GM12878 (cell line): ENCODE results near the gene CNIH2. TPM values are rescaled to one million over a fixed set of nuclear protein-coding genes. Genes with fewer than 3 reads are reported as not detected.

Experiments
- ATAC-seq: fragments of 200-7000 bp; cut with Tn5 transposase; 3 replicates; pipeline ENCODE4 v1.9.1; 2020; ENCODE audit warnings: mild to moderate bottlenecking, moderate library complexity
- BruUV-seq: library from RNA; stranded (reverse); fragments of 400-500 nt; replicated peaks from 2 replicates; lab custom pipeline; 2021; lab: Mats Ljungman, UMichigan
- CTCF ChIA-PET: fragments of 300-600 bp; sonication (Branson Sonifier 250); formaldehyde crosslinking; extraction: SDS; loops from one replicate; lab custom pipeline; 2021; ENCODE audit warnings: inconsistent platforms; lab: Yijun Ruan, JAX
- POLR2A ChIA-PET: fragments of 350-600 bp; formaldehyde crosslinking; extraction: SDS; loops from one replicate; lab custom pipeline; 2021; ENCODE audit warnings: inconsistent platforms; lab: Charles Lee
- RAD21 ChIA-PET: fragments of 300-600 bp; sonication (Branson Sonifier 250); formaldehyde crosslinking; loops from one replicate; lab custom pipeline; 2023; ENCODE audit warnings: antibody characterized with exemption; ENCODE audit not compliant: unreplicated experiment; lab: Charles Lee
- SMC1A ChIA-PET: fragments of 300-600 bp; sonication (Branson Sonifier 250); formaldehyde crosslinking; loops from one replicate; lab custom pipeline; 2023; ENCODE audit not compliant: unreplicated experiment, uncharacterized antibody; lab: Charles Lee
- DNase-seq: peaks from one replicate; pipeline ENCODE4 v3.0.0-alpha.2; 2011; ENCODE audit warnings: low read depth, low spot score
- FAIRE-seq: peaks from 3 replicates; lab custom pipeline; 2011; peaks lifted over from hg19 to GRCh38; lab: Jason Lieb, UNC
- H2AFZ ChIP-seq: 2 replicates; pipeline ENCODE4 v1.6.0; 2011; ENCODE audit warnings: low read depth, low read length, control low read depth; ENCODE audit not compliant: control insufficient read depth
- H3K27ac ChIP-seq: 2 replicates; pipeline ENCODE4 v1.5.1; 2011; ENCODE audit warnings: control low read depth; ENCODE audit not compliant: control insufficient read depth, insufficient read depth
- H3K27me3 ChIP-seq, 2 experiments: replicated peaks in 1 of 2; 2 replicates each; pipeline versions ENCODE4 v1.6.0 to v1.6.1; 2011; ENCODE audit warnings: low read length in 1 of 2; ENCODE audit not compliant: control insufficient read depth in 2 of 2, insufficient read depth in 2 of 2
- H3K36me3 ChIP-seq, 2 experiments: 2 replicates each; pipeline ENCODE4 v1.5.1; 2011; ENCODE audit warnings: low read length in 1 of 2; ENCODE audit not compliant: control insufficient read depth in 2 of 2, insufficient read depth in 2 of 2
- H3K4me1 ChIP-seq: 2 replicates; pipeline ENCODE4 v1.6.1; 2011; ENCODE audit warnings: mild to moderate bottlenecking, low read length, moderate library complexity, mixed read lengths; ENCODE audit not compliant: control insufficient read depth, insufficient read depth
- H3K4me2 ChIP-seq: 2 replicates; pipeline ENCODE4 v1.6.0; 2011; ENCODE audit warnings: control low read depth; ENCODE audit not compliant: control insufficient read depth, insufficient read depth
- H3K4me3 ChIP-seq: fragments of 200-600 bp; sonication (generic); 2 replicates; pipeline ENCODE4 v1.5.1; 2016
- H3K79me2 ChIP-seq: 2 replicates; pipeline ENCODE4 v1.6.0; 2011; ENCODE audit warnings: low read length; ENCODE audit not compliant: control insufficient read depth, insufficient read depth
- H3K9ac ChIP-seq: 2 replicates; pipeline ENCODE4 v1.8.0; 2011; ENCODE audit warnings: low read length, control low read depth, mixed read lengths; ENCODE audit not compliant: control insufficient read depth, insufficient read depth
- H3K9me3 ChIP-seq: replicated peaks from 3 replicates; pipeline ENCODE4 v1.5.1; 2011; ENCODE audit warnings: mild to moderate bottlenecking, low read length; ENCODE audit not compliant: control insufficient read depth, insufficient read depth
- H4K20me1 ChIP-seq: 2 replicates; pipeline ENCODE4 v1.6.0; 2011; ENCODE audit not compliant: control insufficient read depth, insufficient read depth
- BRCA1 ChIP-seq: IDR thresholded peaks from 2 replicates; pipeline ENCODE4 v1.6.1; 2011; ENCODE audit warnings: low read depth, low read length, improper control_type of control experiment
- EED ChIP-seq: sonication (generic); IDR thresholded peaks from 2 replicates; pipeline ENCODE4 v1.6.1; 2016; ENCODE audit warnings: antibody characterized with exemption, low read depth
- LARP7 ChIP-seq: fragments of 450-650 bp; IDR thresholded peaks from 2 replicates; pipeline ENCODE4 v1.6.1; 2017; ENCODE audit warnings: mild to moderate bottlenecking
- NFIC ChIP-seq: IDR thresholded peaks from 2 replicates; pipeline ENCODE4 v1.6.1; 2012; ENCODE audit warnings: low read depth, mild to moderate bottlenecking, inconsistent platforms, low read length, moderate library complexity
- NFXL1 ChIP-seq: fragments of 450-650 bp; IDR thresholded peaks from 2 replicates; pipeline ENCODE4 v1.6.1; 2017; ENCODE audit warnings: antibody characterized with exemption, mild to moderate bottlenecking, borderline replicate concordance
- NR2C1 ChIP-seq: fragments of 450-650 bp; IDR thresholded peaks from 2 replicates; pipeline ENCODE4 v1.6.1; 2017; ENCODE audit warnings: antibody characterized with exemption, mild to moderate bottlenecking, moderate library complexity
- NR2C2 ChIP-seq: IDR thresholded peaks from 2 replicates; pipeline ENCODE4 v1.6.1; 2011; ENCODE audit warnings: borderline replicate concordance, low read depth; ENCODE audit not compliant: control insufficient read depth, insufficient read length
- PAX5 ChIP-seq: IDR thresholded peaks from 2 replicates; pipeline ENCODE4 v1.6.1; 2011; ENCODE audit warnings: low read depth, low read length, borderline replicate concordance
- POLR2AphosphoS5 ChIP-seq: IDR thresholded peaks from 2 replicates; pipeline ENCODE4 v1.6.1; 2011; ENCODE audit warnings: mild to moderate bottlenecking, low read length, inconsistent platforms
- SIN3A ChIP-seq: IDR thresholded peaks from 2 replicates; pipeline ENCODE4 v1.6.1; 2012; ENCODE audit warnings: low read depth, low read length, improper control_type of control experiment
- ZNF24 ChIP-seq: fragments of 450-650 bp; IDR thresholded peaks from 2 replicates; pipeline ENCODE4 v1.6.1; 2017; ENCODE audit warnings: antibody characterized with exemption, mild to moderate bottlenecking
- ZNF384 ChIP-seq: IDR thresholded peaks from 2 replicates; pipeline ENCODE4 v1.6.1; 2012; ENCODE audit warnings: low read depth, mild to moderate bottlenecking, low read length, improper control_type of control experiment, borderline replicate concordance
- WGBS: methylation state at CpG from one replicate; pipeline ENCODE4 v1.1.6; 2016; ENCODE audit warnings: low lambda C conversion rate; ENCODE audit not compliant: insufficient replicate concordance, insufficient coverage; ENCODE audit errors: missing lambda C conversion rate; 5-methylcytosine and 5-hydroxymethylcytosine counted together
- in situ Hi-C: fragments of 300-500 bp; cut with MboI; formaldehyde crosslinking; loops from 9 replicates; pipeline ENCODE4 v1.14.3; 2018; ENCODE audit warnings: mixed read lengths
- intact Hi-C: fragments of 100-400 bp; cut with micrococcal nuclease; formaldehyde crosslinking; loops from one replicate; pipeline ENCODE4 v1.14.2; 2022; ENCODE audit not compliant: unreplicated experiment
- polyA plus RNA-seq, 11 experiments: library from polyadenylated mRNA; depleted of rRNA in 4 of 11; unstranded in 6 of 11; stranded (reverse) in 5 of 11; fragments of >200 nt; fragmentation: Nextera tagmentation in 4 of 11; fragmentation: Illumina TruSeq in 1 of 11; extraction: Ambion mirVana in 4 of 11; extraction: Trizol in 1 of 11; gene quantifications; 1 replicate in 1 of 11; 2 replicates in 10 of 11; pipeline versions ENCODE4 v1.2.1 to v1.2.3, GENCODE V29; 2011 to 2016; ENCODE audit warnings: inconsistent platforms in 2 of 11, missing spikeins in 2 of 11, low read depth in 1 of 11
- total RNA-seq, 4 experiments: library from RNA; depleted of rRNA in 3 of 4; stranded (reverse); fragments of >200 nt in 3 of 4; fragmentation: Illumina TruSeq in 1 of 4; extraction: Trizol in 1 of 4; gene quantifications; 2 replicates each; pipeline versions ENCODE4 v1.2.1 to v1.2.3, GENCODE V29; 2013 to 2021
- TF ChIP-seq, protein P1 (sequence below): fragments of 450-650 bp; IDR thresholded peaks from 2 replicates; pipeline ENCODE4 v1.6.1; 2018; ENCODE audit warnings: borderline replicate concordance, mild to moderate bottlenecking; ENCODE audit not compliant: partially characterized antibody
- TF ChIP-seq, protein P2 (sequence below): fragments of 450-650 bp; IDR thresholded peaks from 2 replicates; pipeline ENCODE4 v1.6.1; 2018; ENCODE audit warnings: mild to moderate bottlenecking, low read depth, moderate library complexity; ENCODE audit not compliant: partially characterized antibody

CNIH2 gene
- total and polyA plus RNA-seq, 10 of the 15 experiments (the other 5 are each of a cell fraction or from before 2014, with no cell fraction given): 0.07 to 1.3 (median 0.68) TPM; not detected in 2

DNA sequence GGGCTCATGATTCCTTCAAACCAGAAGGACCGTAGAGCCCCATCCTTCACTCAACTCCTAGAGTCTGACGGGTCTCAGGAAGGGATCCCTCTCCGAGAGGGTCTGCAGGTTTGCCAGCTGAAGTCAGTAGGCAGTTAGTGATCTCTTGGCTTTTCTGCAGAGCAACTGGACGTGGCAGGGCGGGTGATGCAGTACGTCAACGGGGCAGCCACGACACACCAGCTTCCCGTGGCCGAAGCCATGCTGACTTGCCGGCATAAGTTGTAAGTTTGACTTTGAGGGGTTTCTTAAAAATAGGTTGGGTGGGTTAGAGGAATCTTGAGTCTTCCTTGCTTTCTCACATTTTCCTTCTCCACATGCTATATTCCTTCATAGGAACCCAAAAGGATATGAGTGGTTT is 42.8 kb upstream of the CNIH2 start:
- BruUV-seq: no TSS peak
- SMC1A ChIA-PET: interaction anchor here (0.7 kb wide), 1 partner anchor 75 kb away, joined by 3 read pairs; no protein-coding TSS in a partner anchor
- Histone ChIP-seq H3K4me2 (no peak overlapping the region), H3K79me2 (no peaks in the 10 kb centered on the region), H3K9ac (no peak overlapping the region)
- POLR2A ChIA-PET: no interaction called here
- TF ChIP-seq, protein P1, sequence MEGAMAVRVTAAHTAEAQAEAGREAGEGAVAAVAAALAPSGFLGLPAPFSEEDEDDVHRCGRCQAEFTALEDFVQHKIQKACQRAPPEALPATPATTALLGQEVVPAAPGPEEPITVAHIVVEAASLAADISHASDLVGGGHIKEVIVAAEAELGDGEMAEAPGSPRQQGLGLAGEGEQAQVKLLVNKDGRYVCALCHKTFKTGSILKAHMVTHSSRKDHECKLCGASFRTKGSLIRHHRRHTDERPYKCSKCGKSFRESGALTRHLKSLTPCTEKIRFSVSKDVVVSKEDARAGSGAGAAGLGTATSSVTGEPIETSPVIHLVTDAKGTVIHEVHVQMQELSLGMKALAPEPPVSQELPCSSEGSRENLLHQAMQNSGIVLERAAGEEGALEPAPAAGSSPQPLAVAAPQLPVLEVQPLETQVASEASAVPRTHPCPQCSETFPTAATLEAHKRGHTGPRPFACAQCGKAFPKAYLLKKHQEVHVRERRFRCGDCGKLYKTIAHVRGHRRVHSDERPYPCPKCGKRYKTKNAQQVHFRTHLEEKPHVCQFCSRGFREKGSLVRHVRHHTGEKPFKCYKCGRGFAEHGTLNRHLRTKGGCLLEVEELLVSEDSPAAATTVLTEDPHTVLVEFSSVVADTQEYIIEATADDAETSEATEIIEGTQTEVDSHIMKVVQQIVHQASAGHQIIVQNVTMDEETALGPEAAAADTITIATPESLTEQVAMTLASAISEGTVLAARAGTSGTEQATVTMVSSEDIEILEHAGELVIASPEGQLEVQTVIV: no peak
- TF ChIP-seq, protein P2, sequence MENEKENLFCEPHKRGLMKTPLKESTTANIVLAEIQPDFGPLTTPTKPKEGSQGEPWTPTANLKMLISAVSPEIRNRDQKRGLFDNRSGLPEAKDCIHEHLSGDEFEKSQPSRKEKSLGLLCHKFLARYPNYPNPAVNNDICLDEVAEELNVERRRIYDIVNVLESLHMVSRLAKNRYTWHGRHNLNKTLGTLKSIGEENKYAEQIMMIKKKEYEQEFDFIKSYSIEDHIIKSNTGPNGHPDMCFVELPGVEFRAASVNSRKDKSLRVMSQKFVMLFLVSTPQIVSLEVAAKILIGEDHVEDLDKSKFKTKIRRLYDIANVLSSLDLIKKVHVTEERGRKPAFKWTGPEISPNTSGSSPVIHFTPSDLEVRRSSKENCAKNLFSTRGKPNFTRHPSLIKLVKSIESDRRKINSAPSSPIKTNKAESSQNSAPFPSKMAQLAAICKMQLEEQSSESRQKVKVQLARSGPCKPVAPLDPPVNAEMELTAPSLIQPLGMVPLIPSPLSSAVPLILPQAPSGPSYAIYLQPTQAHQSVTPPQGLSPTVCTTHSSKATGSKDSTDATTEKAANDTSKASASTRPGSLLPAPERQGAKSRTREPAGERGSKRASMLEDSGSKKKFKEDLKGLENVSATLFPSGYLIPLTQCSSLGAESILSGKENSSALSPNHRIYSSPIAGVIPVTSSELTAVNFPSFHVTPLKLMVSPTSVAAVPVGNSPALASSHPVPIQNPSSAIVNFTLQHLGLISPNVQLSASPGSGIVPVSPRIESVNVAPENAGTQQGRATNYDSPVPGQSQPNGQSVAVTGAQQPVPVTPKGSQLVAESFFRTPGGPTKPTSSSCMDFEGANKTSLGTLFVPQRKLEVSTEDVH: no peak
- TF ChIP-seq PAX5 (no peak), EED (no peak), BRCA1 (no peak), ZNF384 (no peak), LARP7 (no peak), NFXL1 (no peak), NFIC (no peak), POLR2AphosphoS5 (no peak), NR2C1 (no peak), ZNF24 (no peak), NR2C2 (no peak), SIN3A (no peak)
- TF ChIP-seq, all 136 proteins: peak for 0
- in situ Hi-C loops (no loop called here), intact Hi-C loops (no loop called here)
- H2AFZ ChIP-seq: no peak overlapping the region
- H3K4me1 ChIP-seq: no peaks in the 10 kb centered on the region
- no peak for ATAC-seq
- DNase-seq: no peak
- ChIA-PET RAD21 (no interaction called here), CTCF (interaction anchor here (1.0 kb wide), 1 partner anchor 13 kb away, joined by 5 read pairs; no protein-coding TSS in a partner anchor)
- peaks cover 15 to 28% of the 10 kb centered on the region in 2 experiments for H3K36me3 ChIP-seq
- no peak overlapping the region for H3K4me3 ChIP-seq
- H3K27ac ChIP-seq: no peak overlapping the region
- H4K20me1 ChIP-seq: no peaks in the 10 kb centered on the region
- H3K27me3 ChIP-seq: no peaks in the 10 kb centered on the region
- no peaks in the 10 kb centered on the region for H3K9me3 ChIP-seq
- FAIRE-seq: no peak
- WGBS: 96% methylated on average over 11 of the region's 11 CpGs
